Osteoblast (primary cell): ENCODE results near the gene HHAT. TPM values are rescaled to one million over a fixed set of nuclear protein-coding genes. Genes with fewer than 3 reads are reported as not detected.
A peak's percentile ranks its signal among the peaks of the same experiment; 100 is the strongest.

Experiments used
- DNase-seq: peaks from one replicate; pipeline ENCODE4 v3.0.0; 2011; ENCODE audit warnings: low spot score, mixed read lengths; ENCODE audit not compliant: insufficient read length; ENCODE audit errors: missing footprints
- H2AFZ ChIP-seq: 2 replicates; pipeline ENCODE4 v1.6.0; 2011; ENCODE audit warnings: mild to moderate bottlenecking, low read length
- H3K27ac ChIP-seq: 2 replicates; pipeline ENCODE4 v1.5.1; 2011; ENCODE audit warnings: mild to moderate bottlenecking, low read depth, low read length, moderate library complexity
- H3K27me3 ChIP-seq: 2 replicates; pipeline ENCODE4 v1.6.0; 2012; ENCODE audit warnings: mild to moderate bottlenecking, control low read depth, inconsistent platforms, low read length, moderate library complexity; ENCODE audit not compliant: insufficient read depth
- H3K36me3 ChIP-seq: 2 replicates; pipeline ENCODE4 v1.5.1; 2011; ENCODE audit warnings: mild to moderate bottlenecking, low read length, control low read depth, moderate library complexity; ENCODE audit not compliant: insufficient read depth
- H3K4me1 ChIP-seq: 2 replicates; pipeline ENCODE4 v1.5.1; 2011; ENCODE audit warnings: mild to moderate bottlenecking, low read length, control low read depth, moderate library complexity; ENCODE audit not compliant: insufficient read depth
- H3K4me2 ChIP-seq: 2 replicates; pipeline ENCODE4 v1.6.0; 2011; ENCODE audit warnings: mild to moderate bottlenecking, low read length; ENCODE audit not compliant: insufficient read depth
- H3K4me3 ChIP-seq: fragments of 200-600 bp; sonication (generic); 3 replicates; pipeline ENCODE4 v1.5.1; 2012; ENCODE audit warnings: mild to moderate bottlenecking, low read length, inconsistent platforms; ENCODE audit not compliant: insufficient read depth
- H3K79me2 ChIP-seq: 2 replicates; pipeline ENCODE4 v1.6.0; 2012; ENCODE audit warnings: mild to moderate bottlenecking, low read length, control low read depth, inconsistent platforms; ENCODE audit not compliant: insufficient read depth
- H3K9me3 ChIP-seq: 2 replicates; pipeline ENCODE4 v1.5.1; 2011; ENCODE audit warnings: low read depth, low read length, control low read depth
- H4K20me1 ChIP-seq: 2 replicates; pipeline ENCODE4 v1.6.0; 2012; ENCODE audit warnings: mild to moderate bottlenecking, low read length, control low read depth; ENCODE audit not compliant: insufficient read depth
- total RNA-seq: library from RNA; depleted of rRNA; stranded (reverse); fragments of >200 nt; gene quantifications from 2 replicates; pipeline ENCODE4 v1.2.3, GENCODE V29; 2012
- TF ChIP-seq, protein P1 (sequence below): IDR thresholded peaks from 2 replicates; pipeline ENCODE4 v1.5.1; 2011; ENCODE audit warnings: mild to moderate bottlenecking, low read depth, low read length, moderate library complexity; ENCODE audit errors: extremely low read depth

The HHAT gene
- total RNA-seq, 1 donor = 5.1 TPM

DNA sequence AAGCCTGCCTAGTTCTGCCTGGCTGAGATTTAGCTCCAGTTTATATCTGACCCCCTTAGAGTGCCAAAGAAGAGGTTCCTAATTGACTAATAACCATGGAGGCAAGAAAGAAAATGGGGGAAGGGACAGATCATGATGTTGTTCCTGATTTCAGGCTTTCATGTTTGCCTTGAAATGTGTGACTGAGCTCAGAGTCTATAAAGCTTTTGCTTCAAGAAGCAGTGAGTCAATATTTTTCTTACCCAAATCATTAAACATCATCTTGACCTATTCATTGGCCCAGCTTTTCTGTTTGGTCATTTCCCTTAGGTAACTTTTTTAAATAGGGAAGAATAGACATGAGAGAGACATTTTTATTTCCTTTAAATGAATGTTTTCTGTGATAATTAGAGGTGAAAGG lies 55.9 kb downstream of the HHAT start:
- H3K4me3 ChIP-seq = no peak overlapping the region
- no peaks in the 10 kb centered on the region for H4K20me1 ChIP-seq
- H3K27me3 ChIP-seq = no peaks in the 10 kb centered on the region
- H3K79me2 ChIP-seq = no peaks in the 10 kb centered on the region
- no peaks in the 10 kb centered on the region for H3K9me3 ChIP-seq
- H3K27ac ChIP-seq = peak overlapping the region; percentile 32
- H3K36me3 ChIP-seq = no peaks in the 10 kb centered on the region
- DNase-seq = peak; percentile 55
- peak overlapping the region; percentile 35 for H3K4me2 ChIP-seq
- TF ChIP-seq, protein P1, sequence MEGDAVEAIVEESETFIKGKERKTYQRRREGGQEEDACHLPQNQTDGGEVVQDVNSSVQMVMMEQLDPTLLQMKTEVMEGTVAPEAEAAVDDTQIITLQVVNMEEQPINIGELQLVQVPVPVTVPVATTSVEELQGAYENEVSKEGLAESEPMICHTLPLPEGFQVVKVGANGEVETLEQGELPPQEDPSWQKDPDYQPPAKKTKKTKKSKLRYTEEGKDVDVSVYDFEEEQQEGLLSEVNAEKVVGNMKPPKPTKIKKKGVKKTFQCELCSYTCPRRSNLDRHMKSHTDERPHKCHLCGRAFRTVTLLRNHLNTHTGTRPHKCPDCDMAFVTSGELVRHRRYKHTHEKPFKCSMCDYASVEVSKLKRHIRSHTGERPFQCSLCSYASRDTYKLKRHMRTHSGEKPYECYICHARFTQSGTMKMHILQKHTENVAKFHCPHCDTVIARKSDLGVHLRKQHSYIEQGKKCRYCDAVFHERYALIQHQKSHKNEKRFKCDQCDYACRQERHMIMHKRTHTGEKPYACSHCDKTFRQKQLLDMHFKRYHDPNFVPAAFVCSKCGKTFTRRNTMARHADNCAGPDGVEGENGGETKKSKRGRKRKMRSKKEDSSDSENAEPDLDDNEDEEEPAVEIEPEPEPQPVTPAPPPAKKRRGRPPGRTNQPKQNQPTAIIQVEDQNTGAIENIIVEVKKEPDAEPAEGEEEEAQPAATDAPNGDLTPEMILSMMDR = no peak
- peaks cover 19% of the 10 kb centered on the region for H3K4me1 ChIP-seq
- peak overlapping the region; percentile 67 for H2AFZ ChIP-seq

DNA sequence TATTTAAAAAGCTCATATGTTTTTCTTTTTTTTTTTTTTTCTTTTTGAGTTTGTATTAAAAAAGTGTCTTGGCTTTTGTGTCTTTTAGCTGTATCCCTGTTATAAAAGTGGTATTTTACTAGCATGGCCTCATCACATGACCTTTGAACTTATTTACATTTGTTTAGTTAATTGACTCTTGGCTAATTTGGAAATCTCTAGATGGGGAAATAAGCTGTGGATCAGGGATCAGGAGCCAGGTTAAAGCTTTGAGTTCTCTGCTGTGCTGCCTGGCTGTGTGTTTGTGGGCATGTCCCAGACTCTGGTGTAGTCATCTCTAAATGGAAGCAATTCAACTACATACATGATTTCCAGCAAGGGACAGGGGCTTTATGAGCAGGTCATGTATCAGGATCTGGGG lies 56.5 kb downstream of the HHAT start:
- no peaks in the 10 kb centered on the region for H3K79me2 ChIP-seq
- H3K4me2 ChIP-seq = no peak overlapping the region
- no peaks in the 10 kb centered on the region for H3K9me3 ChIP-seq
- H2AFZ ChIP-seq = no peak overlapping the region
- no peaks in the 10 kb centered on the region for H3K36me3 ChIP-seq
- no peaks in the 10 kb centered on the region for H4K20me1 ChIP-seq
- H3K27ac ChIP-seq = peak overlapping the region; percentile 30
- DNase-seq = no peak
- no peaks in the 10 kb centered on the region for H3K27me3 ChIP-seq
- H3K4me3 ChIP-seq = no peak overlapping the region
- peaks cover 19% of the 10 kb centered on the region for H3K4me1 ChIP-seq
- TF ChIP-seq, protein P1 = no peak

DNA sequence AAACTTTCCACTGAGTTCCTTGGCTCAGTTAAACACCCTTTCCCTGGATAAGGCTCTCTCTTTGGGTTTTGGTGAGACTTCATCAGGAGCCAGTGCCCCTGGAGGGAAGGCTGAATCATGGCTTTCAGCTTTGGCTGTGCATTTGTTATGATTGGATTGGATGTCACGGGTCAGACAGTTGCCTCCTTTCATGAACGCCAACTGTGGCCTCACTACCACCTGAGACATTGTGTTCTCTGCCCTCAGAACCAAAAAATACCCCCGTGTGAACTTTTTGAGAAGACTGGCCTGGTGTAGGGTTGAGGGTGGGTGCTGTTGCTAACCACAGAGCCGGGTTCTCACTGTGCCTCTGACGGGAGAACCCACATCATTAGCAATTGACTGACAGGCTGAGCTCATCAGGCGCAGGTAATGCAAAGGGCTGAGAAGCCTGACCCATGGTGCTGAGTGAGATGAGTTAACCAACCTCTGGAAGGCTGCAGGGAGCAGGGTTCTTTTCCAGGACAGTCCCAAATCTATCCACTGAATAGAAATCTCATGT lies 65.6 kb downstream of the HHAT start:
- H4K20me1 ChIP-seq = no peaks in the 10 kb centered on the region
- peak overlapping the region; percentile 53 for H3K4me2 ChIP-seq
- TF ChIP-seq, protein P1 = no peak
- peak overlapping the region; percentile 77 for H3K27ac ChIP-seq
- no peaks in the 10 kb centered on the region for H3K79me2 ChIP-seq
- H3K4me1 ChIP-seq = peaks cover 23% of the 10 kb centered on the region
- H3K4me3 ChIP-seq = no peak overlapping the region
- H3K9me3 ChIP-seq = no peaks in the 10 kb centered on the region
- DNase-seq = no peak
- no peaks in the 10 kb centered on the region for H3K36me3 ChIP-seq
- no peak overlapping the region for H2AFZ ChIP-seq
- no peaks in the 10 kb centered on the region for H3K27me3 ChIP-seq

DNA sequence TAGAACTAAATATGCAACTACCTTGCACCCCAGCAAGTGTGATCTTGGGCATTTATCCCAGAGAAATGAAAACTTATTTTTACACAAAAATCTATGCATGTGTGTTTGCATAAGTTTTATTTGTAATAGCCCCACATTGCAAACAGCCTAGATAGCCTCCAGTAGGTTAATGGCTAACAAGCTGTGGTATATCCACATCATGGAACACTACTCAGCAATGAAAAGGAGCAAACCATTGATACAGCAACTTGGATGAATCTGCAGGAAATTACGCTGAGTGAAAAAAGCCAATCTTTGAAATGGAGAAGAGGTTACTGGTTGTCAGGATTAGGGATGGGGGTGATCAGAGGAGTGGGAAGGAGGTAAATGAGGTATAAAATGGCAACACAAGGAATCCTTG lies 67.8 kb downstream of the HHAT start:
- H4K20me1 ChIP-seq = no peaks in the 10 kb centered on the region
- DNase-seq = no peak
- H3K4me1 ChIP-seq = peaks cover 23% of the 10 kb centered on the region
- no peak overlapping the region for H3K4me2 ChIP-seq
- no peak overlapping the region for H3K27ac ChIP-seq
- H3K27me3 ChIP-seq = no peaks in the 10 kb centered on the region
- no peak overlapping the region for H2AFZ ChIP-seq
- TF ChIP-seq, protein P1 = no peak
- no peaks in the 10 kb centered on the region for H3K36me3 ChIP-seq
- H3K9me3 ChIP-seq = no peaks in the 10 kb centered on the region
- H3K4me3 ChIP-seq = no peak overlapping the region
- H3K79me2 ChIP-seq = no peaks in the 10 kb centered on the region
